ENCODE measurements around the gene SLC25A53. TPM values are rescaled to one million over a fixed set of nuclear protein-coding genes. Genes with fewer than 3 reads are reported as not detected.

The SLC25A53 gene
- polyA plus RNA-seq, 1 donor from 2014 or later = 6.6 TPM

DNA sequence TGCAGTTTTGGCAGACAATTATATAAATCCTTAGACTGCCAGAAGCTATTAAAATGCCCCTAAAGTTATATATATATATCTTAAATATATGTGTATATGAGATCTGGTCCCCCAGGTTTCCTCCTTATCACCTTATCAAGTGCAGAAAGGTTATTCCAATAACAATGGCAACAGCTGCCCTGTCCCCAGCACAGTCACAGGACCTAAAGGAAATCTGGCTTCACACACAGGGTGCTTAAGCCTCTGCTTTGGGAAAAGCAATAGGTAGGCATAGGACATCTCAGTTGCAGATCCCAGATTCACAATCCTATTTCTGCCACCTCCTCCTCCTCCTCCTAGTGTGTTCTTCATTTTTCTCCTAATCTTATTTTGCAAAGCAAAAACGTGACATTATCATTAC, 5.8 kb downstream of the SLC25A53 start:
- no peak for TF ChIP-seq EZH2 (IDR thresholded peaks at IDR 0.05; ENCODE audit: borderline replicate concordance, insufficient read depth, low read length, poor library complexity, severe bottlenecking)
- no peak for TF ChIP-seq POLR2AphosphoS5 (IDR thresholded peaks at IDR 0.05)
- TF ChIP-seq SMC3 (conservative IDR thresholded peaks at IDR 0.05; ENCODE audit: poor library complexity) = no peak
- TF ChIP-seq, protein P1, sequence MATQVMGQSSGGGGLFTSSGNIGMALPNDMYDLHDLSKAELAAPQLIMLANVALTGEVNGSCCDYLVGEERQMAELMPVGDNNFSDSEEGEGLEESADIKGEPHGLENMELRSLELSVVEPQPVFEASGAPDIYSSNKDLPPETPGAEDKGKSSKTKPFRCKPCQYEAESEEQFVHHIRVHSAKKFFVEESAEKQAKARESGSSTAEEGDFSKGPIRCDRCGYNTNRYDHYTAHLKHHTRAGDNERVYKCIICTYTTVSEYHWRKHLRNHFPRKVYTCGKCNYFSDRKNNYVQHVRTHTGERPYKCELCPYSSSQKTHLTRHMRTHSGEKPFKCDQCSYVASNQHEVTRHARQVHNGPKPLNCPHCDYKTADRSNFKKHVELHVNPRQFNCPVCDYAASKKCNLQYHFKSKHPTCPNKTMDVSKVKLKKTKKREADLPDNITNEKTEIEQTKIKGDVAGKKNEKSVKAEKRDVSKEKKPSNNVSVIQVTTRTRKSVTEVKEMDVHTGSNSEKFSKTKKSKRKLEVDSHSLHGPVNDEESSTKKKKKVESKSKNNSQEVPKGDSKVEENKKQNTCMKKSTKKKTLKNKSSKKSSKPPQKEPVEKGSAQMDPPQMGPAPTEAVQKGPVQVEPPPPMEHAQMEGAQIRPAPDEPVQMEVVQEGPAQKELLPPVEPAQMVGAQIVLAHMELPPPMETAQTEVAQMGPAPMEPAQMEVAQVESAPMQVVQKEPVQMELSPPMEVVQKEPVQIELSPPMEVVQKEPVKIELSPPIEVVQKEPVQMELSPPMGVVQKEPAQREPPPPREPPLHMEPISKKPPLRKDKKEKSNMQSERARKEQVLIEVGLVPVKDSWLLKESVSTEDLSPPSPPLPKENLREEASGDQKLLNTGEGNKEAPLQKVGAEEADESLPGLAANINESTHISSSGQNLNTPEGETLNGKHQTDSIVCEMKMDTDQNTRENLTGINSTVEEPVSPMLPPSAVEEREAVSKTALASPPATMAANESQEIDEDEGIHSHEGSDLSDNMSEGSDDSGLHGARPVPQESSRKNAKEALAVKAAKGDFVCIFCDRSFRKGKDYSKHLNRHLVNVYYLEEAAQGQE (IDR thresholded peaks at IDR 0.05; ENCODE audit: borderline replicate concordance) = no peak
- no peak for TF ChIP-seq RAD21 (conservative IDR thresholded peaks at IDR 0.05)
- no peak for TF ChIP-seq CTCF (IDR thresholded peaks at IDR 0.05; ENCODE audit: poor library complexity, severe bottlenecking)
- TF ChIP-seq EP300 (conservative IDR thresholded peaks at IDR 0.05; ENCODE audit: poor library complexity, severe bottlenecking) = no peak
- TF ChIP-seq TAF1 (IDR thresholded peaks at IDR 0.05; ENCODE audit: low read depth) = no peak
- Histone ChIP-seq H3K4me2 (ENCODE audit: low read length) (no peak overlapping the region), H3K9me2 (ENCODE audit: insufficient read depth, low read length) (no peaks in the 10 kb centered on the region), H3K79me2 (replicated peaks; ENCODE audit: insufficient read depth, low read length) (no peaks in the 10 kb centered on the region), H3K9me3 (ENCODE audit: low read length) (no peaks in the 10 kb centered on the region), H3K36me3 (ENCODE audit: insufficient read depth, low read length) (no peaks in the 10 kb centered on the region), H3K27ac (ENCODE audit: low read length) (no peak overlapping the region), H3F3A (ENCODE audit: insufficient read depth, low read length, poor library complexity, severe bottlenecking) (no peaks in the 10 kb centered on the region), H3K4me3 (ENCODE audit: low read length) (no peak overlapping the region), H4K20me1 (ENCODE audit: insufficient read depth) (no peaks in the 10 kb centered on the region), H3K9ac (ENCODE audit: low read length) (no peak overlapping the region), H2AFZ (ENCODE audit: low read depth, low read length) (no peak overlapping the region), H3K27me3 (ENCODE audit: insufficient read depth, low read depth, low read length) (no peaks in the 10 kb centered on the region)

DNA sequence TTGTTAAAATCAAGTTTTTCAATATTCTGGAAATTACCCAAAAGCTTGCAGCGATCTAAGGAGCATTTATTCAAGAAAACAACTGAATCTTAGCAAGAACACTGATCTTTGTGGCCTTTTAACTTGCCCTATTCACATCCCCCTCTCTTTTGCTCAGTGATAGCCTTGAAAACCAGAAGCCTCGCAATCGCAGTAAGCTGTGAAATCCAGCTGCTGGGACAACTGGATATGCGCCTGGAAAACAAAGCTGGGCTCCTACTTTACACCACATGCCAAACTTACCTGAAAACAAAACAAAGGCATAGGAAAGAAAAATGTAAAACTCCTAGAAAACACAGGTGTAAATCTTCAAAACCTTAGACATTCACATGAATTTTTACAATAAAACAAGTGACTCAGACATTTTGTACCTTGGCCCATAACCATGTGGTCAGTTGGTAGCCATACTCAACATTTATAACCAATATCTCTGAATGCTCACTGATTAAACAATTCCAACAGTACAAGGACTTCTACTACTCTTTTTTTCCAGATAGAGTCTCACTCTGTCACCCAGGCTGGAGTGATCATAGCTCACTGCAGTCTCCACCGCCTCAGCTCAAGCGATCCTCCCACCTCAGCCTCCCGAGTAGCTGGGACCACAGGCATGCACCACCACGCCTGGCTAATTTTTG, 15.6 kb downstream of the SLC25A53 start:
- no peaks in the 10 kb centered on the region for H3K36me3 ChIP-seq (ENCODE audit: insufficient read depth, low read length)
- H3K9me2 ChIP-seq (ENCODE audit: insufficient read depth, low read length) = no peaks in the 10 kb centered on the region
- no peak overlapping the region for H3K9ac ChIP-seq (ENCODE audit: low read length)
- no peaks in the 10 kb centered on the region for H4K20me1 ChIP-seq (ENCODE audit: insufficient read depth)
- no peak overlapping the region for H2AFZ ChIP-seq (ENCODE audit: low read depth, low read length)
- H3K4me2 ChIP-seq (ENCODE audit: low read length) = no peak overlapping the region
- no peaks in the 10 kb centered on the region for H3K27me3 ChIP-seq (ENCODE audit: insufficient read depth, low read depth, low read length)
- H3K9me3 ChIP-seq (ENCODE audit: low read length) = no peaks in the 10 kb centered on the region
- H3F3A ChIP-seq (ENCODE audit: insufficient read depth, low read length, poor library complexity, severe bottlenecking) = no peaks in the 10 kb centered on the region
- no peak overlapping the region for H3K27ac ChIP-seq (ENCODE audit: low read length)
- TF ChIP-seq EP300 (conservative IDR thresholded peaks at IDR 0.05; ENCODE audit: poor library complexity, severe bottlenecking) (no peak), TAF1 (IDR thresholded peaks at IDR 0.05; ENCODE audit: low read depth) (no peak), EZH2 (IDR thresholded peaks at IDR 0.05; ENCODE audit: borderline replicate concordance, insufficient read depth, low read length, poor library complexity, severe bottlenecking) (no peak), MXI1 (conservative IDR thresholded peaks at IDR 0.05; ENCODE audit: poor library complexity, severe bottlenecking) (no peak), CTCF (IDR thresholded peaks at IDR 0.05; ENCODE audit: poor library complexity, severe bottlenecking) (no peak), SMC3 (conservative IDR thresholded peaks at IDR 0.05; ENCODE audit: poor library complexity) (no peak), RAD21 (conservative IDR thresholded peaks at IDR 0.05) (no peak), POLR2AphosphoS5 (IDR thresholded peaks at IDR 0.05) (no peak)
- TF ChIP-seq, protein P1 (IDR thresholded peaks at IDR 0.05; ENCODE audit: borderline replicate concordance) = no peak
- no peaks in the 10 kb centered on the region for H3K79me2 ChIP-seq (replicated peaks; ENCODE audit: insufficient read depth, low read length)
- no peak overlapping the region for H3K4me3 ChIP-seq (ENCODE audit: low read length)

Data from neural cell (in vitro differentiated cells).